Activated CD4-positive, alpha-beta T cell treated with anti-CD3 and anti-CD28 coated beads, Interleukin-2, amount 10 ng/mL, durations not matched to agents 24 days and 14 days (primary cell): ENCODE results near the gene SF3B6. TPM values are rescaled to one million over a fixed set of nuclear protein-coding genes. Genes with fewer than 3 reads are reported as not detected.
"Not testable (repeated sequence)": the region's sequence is repeated elsewhere in the genome, so short reads cannot be mapped to it uniquely, and the experiment has no call there.

Experiments used
- DNase-seq: peaks from one replicate; pipeline ENCODE4 v3.0.0; 2022
- H3K27ac Mint-ChIP-seq: one replicate; pipeline ENCODE4 v1.8.0; 2022; ENCODE audit warnings: mild to moderate bottlenecking, mixed read lengths
- H3K27me3 Mint-ChIP-seq: one replicate; pipeline ENCODE4 v1.8.0; 2022; ENCODE audit warnings: mixed read lengths
- H3K36me3 Mint-ChIP-seq: one replicate; pipeline ENCODE4 v1.8.0; 2022; ENCODE audit warnings: low read depth, mild to moderate bottlenecking, mixed read lengths
- H3K4me1 Mint-ChIP-seq: one replicate; pipeline ENCODE4 v1.8.0; 2021; ENCODE audit warnings: mixed read lengths
- H3K4me3 Mint-ChIP-seq: one replicate; pipeline ENCODE4 v1.8.0; 2022; ENCODE audit warnings: mild to moderate bottlenecking, moderate library complexity, mixed read lengths
- H3K9me3 Mint-ChIP-seq: one replicate; pipeline ENCODE4 v1.8.0; 2021; ENCODE audit warnings: mixed read lengths
- intact Hi-C: fragments of 100-400 bp; cut with micrococcal nuclease; formaldehyde crosslinking; loops from one replicate; pipeline ENCODE4 v1.15.1; 2023
- total RNA-seq: library from RNA; stranded (reverse); gene quantifications from 2 replicates; pipeline ENCODE4 v1.2.3, GENCODE V29; 2022

Gene SF3B6
- total RNA-seq, 1 donor from 2014 or later = 143 TPM

GRCh38 chr2:24052951-24053350, 23.2 kb downstream of the SF3B6 start:
- no peaks in the 10 kb centered on the region for H3K4me1 Mint-ChIP-seq
- intact Hi-C loops = no loop called here
- H3K27me3 Mint-ChIP-seq = peaks cover 15% of the 10 kb centered on the region
- no peak overlapping the region for H3K27ac Mint-ChIP-seq
- H3K9me3 Mint-ChIP-seq = no peaks in the 10 kb centered on the region
- no peaks in the 10 kb centered on the region for H3K36me3 Mint-ChIP-seq
- DNase-seq = no peak
- no peak overlapping the region for H3K4me3 Mint-ChIP-seq

- Mint-ChIP-seq H3K9me3 (no peaks in the 10 kb centered on the region), H3K27me3 (peaks cover 17% of the 10 kb centered on the region), H3K36me3 (peaks cover 3% of the 10 kb centered on the region), H3K4me1 (peaks cover 8% of the 10 kb centered on the region), H3K4me3 (no peak overlapping the region), H3K27ac (no peak overlapping the region)
- DNase-seq = no peak
- intact Hi-C loops = no loop called here
These were observed 24.3 kb downstream of the SF3B6 start for GRCh38 chr2:24051833-24052232.

GRCh38 chr2:24050041-24050979, 25.8 kb downstream of the SF3B6 start:
- H3K36me3 Mint-ChIP-seq = peaks cover 3% of the 10 kb centered on the region
- intact Hi-C loops = no loop called here
- H3K27me3 Mint-ChIP-seq = peaks cover 17% of the 10 kb centered on the region
- peaks cover 15% of the 10 kb centered on the region for H3K4me1 Mint-ChIP-seq
- H3K4me3 Mint-ChIP-seq = no peak overlapping the region
- DNase-seq = peak; percentile 74
- H3K27ac Mint-ChIP-seq = no peak overlapping the region
- no peaks in the 10 kb centered on the region for H3K9me3 Mint-ChIP-seq

GRCh38 chr2:24049485-24050021, 26.6 kb downstream of the SF3B6 start, which contains the start of gene FKBP1B:
Gene FKBP1B (plus strand): TSS chr2:24049741. CDS start chr2:24049850, 109 bp downstream.
- Mint-ChIP-seq H3K4me1 (peaks cover 18% of the 10 kb centered on the region), H3K9me3 (no peaks in the 10 kb centered on the region), H3K4me3 (no peak within 1 kb of the TSS), H3K27me3 (peaks cover 17% of the 10 kb centered on the region), H3K27ac (peak within 1 kb of the TSS; percentile 21), H3K36me3 (peaks cover 3% of the 10 kb centered on the region)
- intact Hi-C loops = no loop called here
- DNase-seq = peak; percentile 86

- Mint-ChIP-seq H3K4me1 (peaks cover 18% of the 10 kb centered on the region), H3K9me3 (no peaks in the 10 kb centered on the region), H3K4me3 (no peak overlapping the region), H3K36me3 (peaks cover 3% of the 10 kb centered on the region), H3K27me3 (peaks cover 12% of the 10 kb centered on the region), H3K27ac (peak overlapping the region; percentile 21)
- peak; percentile 62 for DNase-seq
- intact Hi-C loops = no loop called here
These were observed 27.2 kb downstream of the SF3B6 start for GRCh38 chr2:24048769-24049484.

- no peaks in the 10 kb centered on the region for H3K9me3 Mint-ChIP-seq
- peak overlapping the region; percentile 99 for H3K4me3 Mint-ChIP-seq
- H3K27ac Mint-ChIP-seq = peak overlapping the region; percentile 97
- intact Hi-C loops = loop anchor here (1.0 kb wide), 3 partner anchors 29 to 120 kb away; partner anchors contain the start of genes ATAD2B, SF3B6 and UBXN2A
- DNase-seq = no peak
- H3K27me3 Mint-ChIP-seq = peaks cover 7% of the 10 kb centered on the region
- peaks cover 3% of the 10 kb centered on the region for H3K36me3 Mint-ChIP-seq
- peaks cover 18% of the 10 kb centered on the region for H3K4me1 Mint-ChIP-seq
These were observed 28.5 kb downstream of the SF3B6 start for GRCh38 chr2:24047703-24048033.

- peak within 1 kb of the TSS; percentile 99 for H3K4me3 Mint-ChIP-seq
- H3K9me3 Mint-ChIP-seq = no peaks in the 10 kb centered on the region
- peaks cover 18% of the 10 kb centered on the region for H3K4me1 Mint-ChIP-seq
These were observed 29.0 kb downstream of the SF3B6 start, which contains the start of gene WDCP for GRCh38 chr2:24046930-24047702. Gene WDCP (minus strand): TSS chr2:24047391. CDS start chr2:24039494, 7,897 bp downstream.

GRCh38 chr2:24046599-24046929, 29.6 kb downstream of the SF3B6 start:
- peak overlapping the region; percentile 99 for H3K4me3 Mint-ChIP-seq
- no peak for DNase-seq
- H3K9me3 Mint-ChIP-seq = no peaks in the 10 kb centered on the region
- intact Hi-C loops = no loop called here
- H3K27ac Mint-ChIP-seq = no peak overlapping the region
- H3K4me1 Mint-ChIP-seq = peaks cover 18% of the 10 kb centered on the region
- H3K36me3 Mint-ChIP-seq = peaks cover 3% of the 10 kb centered on the region
- H3K27me3 Mint-ChIP-seq = peaks cover 7% of the 10 kb centered on the region

More at GRCh38 chr2:24046930-24047702, 29.0 kb downstream of the SF3B6 start, which contains the start of gene WDCP:
- H3K27ac Mint-ChIP-seq = peak within 1 kb of the TSS; percentile 97
- H3K36me3 Mint-ChIP-seq = peaks cover 3% of the 10 kb centered on the region
- peaks cover 7% of the 10 kb centered on the region for H3K27me3 Mint-ChIP-seq
- intact Hi-C loops = loop anchor here (1.0 kb wide), 3 partner anchors 29 to 120 kb away; partner anchors contain the start of genes ATAD2B, SF3B6 and UBXN2A
- peak; percentile 98 for DNase-seq

GRCh38 chr2:24045511-24046508, 30.3 kb downstream of the SF3B6 start:
- Mint-ChIP-seq H3K9me3 (no peaks in the 10 kb centered on the region), H3K27me3 (peaks cover 7% of the 10 kb centered on the region), H3K4me3 (peak overlapping the region; percentile 99), H3K36me3 (peaks cover 3% of the 10 kb centered on the region), H3K4me1 (peaks cover 18% of the 10 kb centered on the region), H3K27ac (no peak overlapping the region)
- intact Hi-C loops = no loop called here
- DNase-seq = no peak

GRCh38 chr2:24043133-24043532, 33.0 kb downstream of the SF3B6 start:
- H3K9me3 Mint-ChIP-seq, H3K27me3 Mint-ChIP-seq, H3K27ac Mint-ChIP-seq, intact Hi-C loops, H3K4me3 Mint-ChIP-seq, DNase-seq: not testable (repeated sequence)
- H3K4me1 Mint-ChIP-seq = peaks cover 20% of the 10 kb centered on the region
- H3K36me3 Mint-ChIP-seq = peaks cover 17% of the 10 kb centered on the region

GRCh38 chr2:24040511-24040910, 35.6 kb downstream of the SF3B6 start:
- H3K36me3 Mint-ChIP-seq = peaks cover 27% of the 10 kb centered on the region
- no peak overlapping the region for H3K4me3 Mint-ChIP-seq
- H3K9me3 Mint-ChIP-seq = no peaks in the 10 kb centered on the region
- no peak overlapping the region for H3K27ac Mint-ChIP-seq
- intact Hi-C loops = no loop called here
- H3K4me1 Mint-ChIP-seq = peaks cover 8% of the 10 kb centered on the region
- no peaks in the 10 kb centered on the region for H3K27me3 Mint-ChIP-seq
- DNase-seq = no peak

GRCh38 chr2:24038786-24039499, 37.2 kb downstream of the SF3B6 start:
- DNase-seq = no peak
- no peaks in the 10 kb centered on the region for H3K9me3 Mint-ChIP-seq
- intact Hi-C loops = no loop called here
- H3K27ac Mint-ChIP-seq = no peak overlapping the region
- no peak overlapping the region for H3K4me3 Mint-ChIP-seq
- H3K4me1 Mint-ChIP-seq = peaks cover 6% of the 10 kb centered on the region
- H3K36me3 Mint-ChIP-seq = peaks cover 27% of the 10 kb centered on the region
- H3K27me3 Mint-ChIP-seq = no peaks in the 10 kb centered on the region
